GM23338 (cell line): ENCODE data around the gene AGAP2. TPM values are rescaled to one million over a fixed set of nuclear protein-coding genes. Genes with fewer than 3 reads are reported as not detected.

ENCODE experiments used
- ATAC-seq: fragments of 200-7000 bp; cut with Tn5 transposase; 3 replicates; pipeline ENCODE4 v1.9.1; 2020
- DNase-seq: peaks from one replicate; pipeline ENCODE4 v3.0.0-alpha.2; 2015; ENCODE audit warnings: low spot score
- H2AFZ ChIP-seq: fragments of 200-600 bp; sonication (generic); 2 replicates; pipeline ENCODE4 v1.8.0; 2016; ENCODE audit warnings: antibody characterized with exemption, mild to moderate bottlenecking, moderate library complexity
- H3F3A ChIP-seq: fragments of 200-600 bp; sonication (generic); replicated peaks from 2 replicates; pipeline ENCODE4 v1.8.0; 2017; ENCODE audit warnings: antibody characterized with exemption, mixed run types, low read depth
- H3K27ac ChIP-seq: fragments of 200-600 bp; sonication (generic); 2 replicates; pipeline ENCODE4 v1.6.1; 2016; ENCODE audit warnings: low read depth
- H3K27me3 ChIP-seq: fragments of 200-600 bp; sonication (generic); 2 replicates; pipeline ENCODE4 v1.8.0; 2016; ENCODE audit warnings: mild to moderate bottlenecking, mixed run types, moderate library complexity; ENCODE audit not compliant: insufficient read depth
- H3K36me3 ChIP-seq: fragments of 200-600 bp; sonication (generic); 2 replicates; pipeline ENCODE4 v1.8.0; 2016; ENCODE audit warnings: mild to moderate bottlenecking; ENCODE audit not compliant: insufficient read depth
- H3K4me1 ChIP-seq: fragments of 200-600 bp; sonication (generic); 2 replicates; pipeline ENCODE4 v1.8.0; 2016; ENCODE audit warnings: mild to moderate bottlenecking, moderate library complexity; ENCODE audit not compliant: insufficient read depth
- H3K4me2 ChIP-seq: fragments of 200-600 bp; sonication (generic); 2 replicates; pipeline ENCODE4 v1.7.1; 2017; ENCODE audit warnings: mixed run types
- H3K4me3 ChIP-seq: fragments of 200-600 bp; sonication (generic); 2 replicates; pipeline ENCODE4 v1.6.1; 2016; ENCODE audit warnings: mixed run types
- H3K79me2 ChIP-seq: fragments of 200-600 bp; sonication (generic); replicated peaks from 2 replicates; pipeline ENCODE4 v1.8.0; 2017; ENCODE audit warnings: mild to moderate bottlenecking; ENCODE audit not compliant: insufficient read depth
- H3K9me2 ChIP-seq: fragments of 200-600 bp; sonication (generic); 2 replicates; pipeline ENCODE4 v1.8.0; 2017; ENCODE audit not compliant: insufficient read depth
- H4K20me1 ChIP-seq: fragments of 200-600 bp; sonication (generic); replicated peaks from 2 replicates; pipeline ENCODE4 v1.8.0; 2017; ENCODE audit warnings: mild to moderate bottlenecking; ENCODE audit not compliant: insufficient read depth
- H3K27ac Mint-ChIP-seq: 2 replicates; pipeline ENCODE4 v1.8.0; 2020; ENCODE audit warnings: inconsistent platforms, mild to moderate bottlenecking, moderate library complexity, mixed read lengths
- H3K27me3 Mint-ChIP-seq: 3 replicates; pipeline ENCODE4 v1.8.0; 2022; ENCODE audit warnings: low read depth, mild to moderate bottlenecking, moderate library complexity, mixed read lengths, inconsistent platforms; ENCODE audit not compliant: insufficient read depth, poor library complexity
- H3K36me3 Mint-ChIP-seq: 3 replicates; pipeline ENCODE4 v1.8.0; 2021; ENCODE audit warnings: low read depth, mild to moderate bottlenecking, inconsistent platforms, moderate library complexity, mixed read lengths
- H3K4me1 Mint-ChIP-seq: 3 replicates; pipeline ENCODE4 v1.8.0; 2020; ENCODE audit warnings: mild to moderate bottlenecking, inconsistent platforms, mixed read lengths
- H3K4me3 Mint-ChIP-seq: 3 replicates; pipeline ENCODE4 v1.8.0; 2021; ENCODE audit warnings: moderate library complexity, mild to moderate bottlenecking, inconsistent platforms, mixed read lengths
- H3K9me3 Mint-ChIP-seq: 3 replicates; pipeline ENCODE4 v1.8.0; 2020; ENCODE audit warnings: moderate library complexity, mild to moderate bottlenecking, inconsistent platforms, mixed read lengths
- CREB1 ChIP-seq: fragments of 250-450 bp; sonication (Bioruptor Pico); IDR thresholded peaks from 2 replicates; pipeline ENCODE4 v1.5.0; 2020; ENCODE audit warnings: low read depth, mild to moderate bottlenecking, moderate library complexity
- EZH2phosphoT487 ChIP-seq: fragments of 200-600 bp; sonication (generic); IDR thresholded peaks from one replicate; pipeline ENCODE4 v1.8.1; 2018; ENCODE audit warnings: antibody characterized with exemption; ENCODE audit not compliant: unreplicated experiment
- JUNB ChIP-seq: IDR thresholded peaks from one replicate; pipeline ENCODE4 v1.6.1; 2016; ENCODE audit warnings: antibody characterized with exemption; ENCODE audit not compliant: unreplicated experiment
- NANOG ChIP-seq: IDR thresholded peaks from 2 replicates; pipeline ENCODE4 v1.6.1; 2016; ENCODE audit warnings: antibody characterized with exemption, borderline replicate concordance
- POLR2AphosphoS5 ChIP-seq: IDR thresholded peaks from 2 replicates; pipeline ENCODE4 v1.6.1; 2016; ENCODE audit warnings: antibody characterized with exemption, low read depth
- STAT1 ChIP-seq: IDR thresholded peaks from one replicate; pipeline ENCODE4 v1.6.1; 2016; ENCODE audit warnings: antibody characterized with exemption; ENCODE audit not compliant: unreplicated experiment
- ZNF114 ChIP-seq: fragments of 250-450 bp; sonication (Bioruptor Pico); IDR thresholded peaks from 2 replicates; pipeline ENCODE4 v1.5.0; 2020; ENCODE audit warnings: mild to moderate bottlenecking, moderate library complexity
- ZNF331 ChIP-seq: fragments of 250-450 bp; sonication (Bioruptor Pico); IDR thresholded peaks from 2 replicates; pipeline ENCODE4 v1.5.0; 2020; ENCODE audit warnings: low read depth, mild to moderate bottlenecking, moderate library complexity
- polyA plus RNA-seq: library from polyadenylated mRNA; unstranded; fragments of >200 nt; fragmentation: Nextera tagmentation; extraction: Ambion mirVana; gene quantifications from 2 replicates; pipeline ENCODE4 v1.2.1, GENCODE V29; 2016
- total RNA-seq: library from RNA; depleted of rRNA; stranded (reverse); fragments of >200 nt; shearing (Covaris generic); gene quantifications from 2 replicates; pipeline ENCODE4 v1.2.3, GENCODE V29; 2014
- TF ChIP-seq, protein P1 (sequence below), 2 experiments: fragments of 200-600 bp in 1 of 2; sonication (generic) in 1 of 2; conservative IDR thresholded peaks; 2 replicates each; pipeline versions ENCODE4 v1.5.1 to v1.6.1; 2016 to 2017; ENCODE audit warnings: antibody characterized with exemption in 2 of 2, low read depth in 2 of 2, mild to moderate bottlenecking in 2 of 2, moderate library complexity in 1 of 2
- TF ChIP-seq, protein P2 (sequence below): IDR thresholded peaks from one replicate; pipeline ENCODE4 v1.6.1; 2018; ENCODE audit warnings: antibody characterized with exemption; ENCODE audit not compliant: unreplicated experiment
- TF ChIP-seq, protein P3 (sequence below): IDR thresholded peaks from 2 replicates; pipeline ENCODE4 v1.6.1; 2016; ENCODE audit warnings: antibody characterized with exemption

Gene AGAP2
- total and polyA plus RNA-seq, 2 experiments from 2014 or later = 0.36 to 1.3 TPM

DNA sequence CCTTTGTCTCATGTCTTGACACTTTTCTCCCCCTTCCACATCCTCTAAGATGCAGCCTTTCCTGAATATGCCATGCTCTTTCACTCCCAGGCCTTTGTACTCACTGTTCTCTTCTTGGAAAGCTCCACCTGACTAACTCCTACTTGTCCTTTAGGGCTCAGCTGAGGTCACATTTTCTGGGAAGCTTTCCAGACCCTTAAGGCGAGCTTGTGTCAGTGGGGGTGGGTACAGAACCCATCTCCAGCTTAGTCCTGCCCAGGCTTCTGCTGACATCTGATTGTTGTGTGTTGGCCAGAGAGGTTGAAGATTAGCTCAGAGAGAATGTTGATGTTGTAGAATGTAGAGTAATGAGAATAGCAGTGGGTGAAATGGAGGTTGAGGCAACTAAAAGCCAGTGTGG is 41.2 kb upstream of the AGAP2 start (continued):
- TF ChIP-seq ZNF331 (CRISPR knock-in tag) (no peak), POLR2AphosphoS5 (no peak), NANOG (no peak), CREB1 (CRISPR knock-in tag) (no peak), JUNB (no peak)
- TF ChIP-seq, protein P1, sequence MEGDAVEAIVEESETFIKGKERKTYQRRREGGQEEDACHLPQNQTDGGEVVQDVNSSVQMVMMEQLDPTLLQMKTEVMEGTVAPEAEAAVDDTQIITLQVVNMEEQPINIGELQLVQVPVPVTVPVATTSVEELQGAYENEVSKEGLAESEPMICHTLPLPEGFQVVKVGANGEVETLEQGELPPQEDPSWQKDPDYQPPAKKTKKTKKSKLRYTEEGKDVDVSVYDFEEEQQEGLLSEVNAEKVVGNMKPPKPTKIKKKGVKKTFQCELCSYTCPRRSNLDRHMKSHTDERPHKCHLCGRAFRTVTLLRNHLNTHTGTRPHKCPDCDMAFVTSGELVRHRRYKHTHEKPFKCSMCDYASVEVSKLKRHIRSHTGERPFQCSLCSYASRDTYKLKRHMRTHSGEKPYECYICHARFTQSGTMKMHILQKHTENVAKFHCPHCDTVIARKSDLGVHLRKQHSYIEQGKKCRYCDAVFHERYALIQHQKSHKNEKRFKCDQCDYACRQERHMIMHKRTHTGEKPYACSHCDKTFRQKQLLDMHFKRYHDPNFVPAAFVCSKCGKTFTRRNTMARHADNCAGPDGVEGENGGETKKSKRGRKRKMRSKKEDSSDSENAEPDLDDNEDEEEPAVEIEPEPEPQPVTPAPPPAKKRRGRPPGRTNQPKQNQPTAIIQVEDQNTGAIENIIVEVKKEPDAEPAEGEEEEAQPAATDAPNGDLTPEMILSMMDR (conservative IDR thresholded peaks at IDR 0.05; ENCODE audit: low read depth in 2 of 2) = no peak
- TF ChIP-seq, protein P2, sequence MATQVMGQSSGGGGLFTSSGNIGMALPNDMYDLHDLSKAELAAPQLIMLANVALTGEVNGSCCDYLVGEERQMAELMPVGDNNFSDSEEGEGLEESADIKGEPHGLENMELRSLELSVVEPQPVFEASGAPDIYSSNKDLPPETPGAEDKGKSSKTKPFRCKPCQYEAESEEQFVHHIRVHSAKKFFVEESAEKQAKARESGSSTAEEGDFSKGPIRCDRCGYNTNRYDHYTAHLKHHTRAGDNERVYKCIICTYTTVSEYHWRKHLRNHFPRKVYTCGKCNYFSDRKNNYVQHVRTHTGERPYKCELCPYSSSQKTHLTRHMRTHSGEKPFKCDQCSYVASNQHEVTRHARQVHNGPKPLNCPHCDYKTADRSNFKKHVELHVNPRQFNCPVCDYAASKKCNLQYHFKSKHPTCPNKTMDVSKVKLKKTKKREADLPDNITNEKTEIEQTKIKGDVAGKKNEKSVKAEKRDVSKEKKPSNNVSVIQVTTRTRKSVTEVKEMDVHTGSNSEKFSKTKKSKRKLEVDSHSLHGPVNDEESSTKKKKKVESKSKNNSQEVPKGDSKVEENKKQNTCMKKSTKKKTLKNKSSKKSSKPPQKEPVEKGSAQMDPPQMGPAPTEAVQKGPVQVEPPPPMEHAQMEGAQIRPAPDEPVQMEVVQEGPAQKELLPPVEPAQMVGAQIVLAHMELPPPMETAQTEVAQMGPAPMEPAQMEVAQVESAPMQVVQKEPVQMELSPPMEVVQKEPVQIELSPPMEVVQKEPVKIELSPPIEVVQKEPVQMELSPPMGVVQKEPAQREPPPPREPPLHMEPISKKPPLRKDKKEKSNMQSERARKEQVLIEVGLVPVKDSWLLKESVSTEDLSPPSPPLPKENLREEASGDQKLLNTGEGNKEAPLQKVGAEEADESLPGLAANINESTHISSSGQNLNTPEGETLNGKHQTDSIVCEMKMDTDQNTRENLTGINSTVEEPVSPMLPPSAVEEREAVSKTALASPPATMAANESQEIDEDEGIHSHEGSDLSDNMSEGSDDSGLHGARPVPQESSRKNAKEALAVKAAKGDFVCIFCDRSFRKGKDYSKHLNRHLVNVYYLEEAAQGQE = no peak
- TF ChIP-seq, protein P3, sequence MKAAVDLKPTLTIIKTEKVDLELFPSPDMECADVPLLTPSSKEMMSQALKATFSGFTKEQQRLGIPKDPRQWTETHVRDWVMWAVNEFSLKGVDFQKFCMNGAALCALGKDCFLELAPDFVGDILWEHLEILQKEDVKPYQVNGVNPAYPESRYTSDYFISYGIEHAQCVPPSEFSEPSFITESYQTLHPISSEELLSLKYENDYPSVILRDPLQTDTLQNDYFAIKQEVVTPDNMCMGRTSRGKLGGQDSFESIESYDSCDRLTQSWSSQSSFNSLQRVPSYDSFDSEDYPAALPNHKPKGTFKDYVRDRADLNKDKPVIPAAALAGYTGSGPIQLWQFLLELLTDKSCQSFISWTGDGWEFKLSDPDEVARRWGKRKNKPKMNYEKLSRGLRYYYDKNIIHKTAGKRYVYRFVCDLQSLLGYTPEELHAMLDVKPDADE = no peak

DNA sequence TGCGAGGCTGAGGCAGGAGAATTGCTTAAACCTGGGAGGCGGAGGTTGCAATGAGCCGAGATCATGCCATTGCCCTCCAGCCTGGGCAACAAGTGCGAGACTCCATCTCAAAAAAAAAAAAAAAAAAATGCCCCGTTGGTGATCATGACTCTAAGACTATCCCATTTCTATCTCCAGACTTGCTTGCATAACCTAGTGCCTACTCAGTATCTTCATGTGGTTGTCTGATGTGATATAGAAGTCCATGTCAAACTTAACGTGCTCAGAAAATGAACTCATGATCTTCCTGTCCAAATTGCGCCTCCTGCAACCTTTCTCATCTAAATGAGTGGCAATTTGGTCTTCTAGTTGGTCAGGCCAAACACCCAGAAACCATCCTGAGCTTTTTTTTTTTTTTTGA is 39.4 kb upstream of the AGAP2 start:
- no peaks in the 10 kb centered on the region for H3K9me2 ChIP-seq
- DNase-seq = no peak
- H3K4me1 Mint-ChIP-seq = peaks cover under 1% of the 10 kb centered on the region; the same call in 2 of the 3 replicates
- H3F3A ChIP-seq = no peaks in the 10 kb centered on the region
- H3K27me3 Mint-ChIP-seq = peaks cover 5% of the 10 kb centered on the region
- H3K27ac ChIP-seq = no peak overlapping the region
- no peak overlapping the region for H3K4me3 Mint-ChIP-seq
- H3K4me2 ChIP-seq = no peak overlapping the region
- H3K9me3 Mint-ChIP-seq = no peaks in the 10 kb centered on the region; the same call in 2 of the 3 replicates
- H3K36me3 ChIP-seq = no peaks in the 10 kb centered on the region
- H3K27me3 ChIP-seq = peaks cover 15% of the 10 kb centered on the region
- peaks cover 2% of the 10 kb centered on the region for H3K79me2 ChIP-seq
- ATAC-seq = no peak
- no peak overlapping the region for H3K27ac Mint-ChIP-seq
- no peaks in the 10 kb centered on the region for H3K4me1 ChIP-seq
- no peak for TF ChIP-seq STAT1
- TF ChIP-seq EZH2phosphoT487 = no peak
- no peak for TF ChIP-seq ZNF114
- TF ChIP-seq NANOG = no peak
- TF ChIP-seq POLR2AphosphoS5 = no peak
- H2AFZ ChIP-seq = no peak overlapping the region
- no peak overlapping the region for H3K4me3 ChIP-seq
- no peaks in the 10 kb centered on the region; the same call in 1 of the 2 replicates for H4K20me1 ChIP-seq
- 0 out of 3 replicates have a peak, but pooled peaks cover 3% of the 10 kb centered on the region for H3K36me3 Mint-ChIP-seq
